Choroid plexus epithelial cell (primary cell): ENCODE data around the gene ERC1.
A peak's percentile ranks its signal among the peaks of the same experiment; 100 is the strongest.
"Not testable (repeated sequence)": the region's sequence is repeated elsewhere in the genome, so short reads cannot be mapped to it uniquely, and the experiment has no call there.

ENCODE experiments used
- DNase-seq: peaks from one replicate; pipeline ENCODE4 v3.0.0-alpha.2; 2010; ENCODE audit warnings: low read depth
- H3K4me3 ChIP-seq: 2 replicates; pipeline ENCODE4 v1.5.1; 2011; ENCODE audit warnings: low read depth, mild to moderate bottlenecking, control low read depth, low read length, moderate library complexity
- TF ChIP-seq, protein P1 (sequence below): conservative IDR thresholded peaks from 2 replicates; pipeline ENCODE4 v1.5.1; 2011; ENCODE audit warnings: low read depth, mild to moderate bottlenecking, control low read depth, inconsistent platforms, low read length, moderate library complexity

ERC1 gene

DNA sequence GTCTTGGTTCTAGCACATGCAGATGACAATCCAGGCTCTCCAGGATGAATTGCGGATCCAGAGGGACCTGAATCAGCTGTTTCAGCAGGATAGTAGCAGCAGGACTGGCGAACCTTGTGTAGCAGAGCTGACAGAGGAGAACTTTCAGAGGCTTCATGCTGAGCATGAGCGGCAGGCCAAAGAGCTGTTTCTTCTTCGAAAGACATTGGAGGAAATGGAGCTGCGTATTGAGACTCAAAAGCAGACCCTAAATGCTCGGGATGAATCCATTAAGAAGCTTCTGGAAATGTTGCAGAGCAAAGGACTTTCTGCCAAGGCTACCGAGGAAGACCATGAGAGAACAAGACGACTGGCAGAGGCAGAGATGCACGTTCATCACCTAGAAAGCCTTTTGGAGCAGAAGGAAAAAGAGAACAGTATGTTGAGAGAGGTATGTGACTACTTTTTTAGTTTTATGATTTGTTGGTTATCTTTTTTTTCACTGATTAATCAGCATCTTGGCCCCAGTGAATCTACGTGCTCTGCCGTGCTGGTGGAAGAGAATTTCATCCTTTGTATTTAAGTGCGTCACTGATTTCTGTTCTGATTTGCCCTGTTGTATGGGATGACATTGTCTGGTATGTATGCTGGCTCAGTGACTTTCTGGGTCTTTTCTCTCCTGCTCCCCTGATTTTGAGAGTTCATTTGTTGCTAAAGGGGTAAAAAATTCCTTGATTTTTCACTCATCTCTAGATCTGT is 92.3 kb downstream of the ERC1 start:
- peak; percentile 66 for DNase-seq
- H3K4me3 ChIP-seq, result no peak overlapping the region
- TF ChIP-seq, protein P1, sequence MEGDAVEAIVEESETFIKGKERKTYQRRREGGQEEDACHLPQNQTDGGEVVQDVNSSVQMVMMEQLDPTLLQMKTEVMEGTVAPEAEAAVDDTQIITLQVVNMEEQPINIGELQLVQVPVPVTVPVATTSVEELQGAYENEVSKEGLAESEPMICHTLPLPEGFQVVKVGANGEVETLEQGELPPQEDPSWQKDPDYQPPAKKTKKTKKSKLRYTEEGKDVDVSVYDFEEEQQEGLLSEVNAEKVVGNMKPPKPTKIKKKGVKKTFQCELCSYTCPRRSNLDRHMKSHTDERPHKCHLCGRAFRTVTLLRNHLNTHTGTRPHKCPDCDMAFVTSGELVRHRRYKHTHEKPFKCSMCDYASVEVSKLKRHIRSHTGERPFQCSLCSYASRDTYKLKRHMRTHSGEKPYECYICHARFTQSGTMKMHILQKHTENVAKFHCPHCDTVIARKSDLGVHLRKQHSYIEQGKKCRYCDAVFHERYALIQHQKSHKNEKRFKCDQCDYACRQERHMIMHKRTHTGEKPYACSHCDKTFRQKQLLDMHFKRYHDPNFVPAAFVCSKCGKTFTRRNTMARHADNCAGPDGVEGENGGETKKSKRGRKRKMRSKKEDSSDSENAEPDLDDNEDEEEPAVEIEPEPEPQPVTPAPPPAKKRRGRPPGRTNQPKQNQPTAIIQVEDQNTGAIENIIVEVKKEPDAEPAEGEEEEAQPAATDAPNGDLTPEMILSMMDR, result no peak

DNA sequence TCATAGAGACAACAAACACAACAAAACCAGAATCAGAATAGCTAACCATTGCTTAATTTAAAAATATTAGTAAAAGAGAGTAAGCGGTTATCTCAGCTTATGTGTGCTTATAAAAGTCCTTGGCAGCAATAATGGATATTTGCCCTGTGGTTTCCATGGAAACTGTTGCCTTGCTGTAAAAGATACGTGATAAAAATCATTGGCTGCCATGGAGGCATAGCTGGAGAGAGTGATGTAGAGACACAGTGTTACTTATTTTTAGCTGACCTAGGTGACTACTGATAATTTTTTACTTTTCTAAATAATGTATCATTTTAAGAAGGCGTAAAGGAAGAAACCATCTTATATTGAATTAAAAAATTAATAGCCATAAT is 92.9 kb downstream of the ERC1 start:
- DNase-seq, result peak; percentile 83
- TF ChIP-seq, protein P1, result no peak
- no peak overlapping the region for H3K4me3 ChIP-seq

- no peak for DNase-seq
- TF ChIP-seq, protein P1, result no peak
- no peak overlapping the region for H3K4me3 ChIP-seq
These were observed 100.3 kb downstream of the ERC1 start for GRCh38 chr12:1091350-1091749.

DNA sequence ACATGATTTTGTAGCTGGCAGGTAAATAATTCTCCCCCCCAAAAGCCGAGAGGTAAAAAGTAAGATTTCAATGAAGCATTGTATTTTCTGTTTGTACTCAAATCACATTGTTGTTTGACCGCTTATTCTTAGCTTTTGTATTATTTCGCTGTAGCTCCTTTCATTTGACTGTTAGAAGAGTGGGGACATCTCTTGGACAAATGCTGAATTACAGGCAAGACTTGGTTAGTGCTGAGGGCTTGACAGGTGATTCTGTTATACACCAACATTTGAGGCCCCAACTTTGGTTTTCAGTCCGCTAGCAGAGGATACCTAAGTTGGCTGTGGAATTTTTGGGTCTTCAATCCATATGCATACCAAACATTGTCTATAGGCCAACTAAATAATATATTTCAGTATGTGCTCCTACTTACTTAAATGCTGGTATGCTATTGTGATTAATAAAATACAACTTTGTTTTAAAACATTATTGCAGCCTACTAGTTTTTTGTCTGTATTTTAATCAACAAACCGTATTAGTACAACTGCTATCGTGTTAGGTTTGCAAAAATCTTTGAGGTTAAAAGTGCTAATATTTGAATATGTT is 102.2 kb downstream of the ERC1 start:
- TF ChIP-seq, protein P1, result peak; percentile 80
- peak; percentile 85 for DNase-seq
- H3K4me3 ChIP-seq, result no peak overlapping the region

DNA sequence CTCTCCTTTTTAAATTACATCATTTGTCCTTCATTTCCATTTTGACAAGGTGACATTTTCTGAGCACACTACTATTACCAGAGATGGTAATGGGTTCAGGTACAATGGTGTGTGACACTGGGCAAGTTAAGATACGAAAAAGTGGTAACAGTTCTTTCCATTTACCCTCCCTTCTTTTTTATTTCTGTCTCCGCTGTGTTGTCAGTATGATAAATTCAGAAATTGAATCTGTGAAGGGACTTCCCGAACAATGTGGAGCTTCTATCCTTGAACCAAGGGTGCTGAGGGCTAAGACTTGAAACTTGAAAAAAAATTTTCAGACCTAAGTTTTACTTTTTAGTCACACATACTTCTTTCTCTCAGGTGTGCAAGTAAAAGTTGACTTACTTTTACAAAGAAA is 103.7 kb downstream of the ERC1 start:
- DNase-seq, result no peak
- TF ChIP-seq, protein P1, result no peak

GRCh38 chr12:1099158-1099557 is 108.1 kb downstream of the ERC1 start:
- TF ChIP-seq, protein P1, result no peak
- DNase-seq, result no peak
- no peak overlapping the region for H3K4me3 ChIP-seq

More for the DNA sequence above, 103.7 kb downstream of the ERC1 start:
- no peak overlapping the region for H3K4me3 ChIP-seq

- DNase-seq, H3K4me3 ChIP-seq: not testable (repeated sequence)
These were observed 108.6 kb downstream of the ERC1 start for GRCh38 chr12:1099618-1100017.
